Activated naive CD4-positive, alpha-beta T cell (primary cell): ENCODE results near the gene FOXD4L1.
"Not testable (repeated sequence)": the region's sequence is repeated elsewhere in the genome, so short reads cannot be mapped to it uniquely, and the experiment has no call there.

Source experiments
- DNase-seq, 4 experiments: peaks; one replicate each; lab custom pipeline; 2025; lab: John Stamatoyannopoulos, UW

Gene FOXD4L1

GRCh38 chr2:113524986-113525385 is 26.5 kb downstream of the FOXD4L1 start:
- not testable (repeated sequence) for DNase-seq

GRCh38 chr2:113527350-113528045 is 29.0 kb downstream of the FOXD4L1 start:
- DNase-seq: not testable (repeated sequence)

DNA sequence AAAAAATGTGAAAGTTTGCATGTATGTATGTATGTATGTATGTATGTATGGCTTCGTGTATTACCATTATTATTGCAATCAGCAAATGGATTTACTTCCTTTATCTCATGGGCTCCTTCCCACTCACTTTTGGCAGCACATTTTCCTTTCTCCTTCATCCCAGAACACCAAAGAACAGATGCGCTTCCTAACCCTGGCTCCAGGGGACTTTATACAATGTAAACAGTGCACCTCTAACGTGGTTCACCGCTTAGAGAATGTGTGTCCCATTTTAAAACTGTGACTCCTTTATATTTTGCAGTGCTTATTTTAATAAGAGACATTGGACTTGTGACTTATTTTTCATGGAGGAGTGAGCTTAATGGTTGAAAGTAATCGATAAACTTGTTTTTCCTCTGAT is 29.7 kb downstream of the FOXD4L1 start:
- not testable (repeated sequence) for DNase-seq

GRCh38 chr2:113528904-113529303 is 30.4 kb downstream of the FOXD4L1 start:
- not testable (repeated sequence) for DNase-seq

DNA sequence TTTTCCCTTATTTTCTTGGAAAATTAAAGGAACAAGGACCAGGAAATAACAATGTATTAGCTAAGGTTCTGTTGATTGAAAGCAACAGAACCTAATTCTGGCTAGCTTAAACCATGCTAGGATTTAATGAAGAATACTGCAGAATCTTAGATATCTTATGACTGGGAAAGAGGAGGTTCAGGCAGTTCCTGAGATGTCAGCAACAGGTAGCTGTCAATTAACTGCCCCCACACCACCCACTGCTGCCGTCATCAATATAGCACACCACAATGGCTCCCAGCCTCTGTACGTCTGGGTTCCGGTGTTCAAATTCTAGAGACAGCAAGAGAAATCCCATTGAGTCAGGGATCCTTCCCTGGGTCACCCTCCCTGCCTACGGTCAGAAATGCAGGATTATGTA is 34.5 kb downstream of the FOXD4L1 start:
- not testable (repeated sequence) for DNase-seq

DNA sequence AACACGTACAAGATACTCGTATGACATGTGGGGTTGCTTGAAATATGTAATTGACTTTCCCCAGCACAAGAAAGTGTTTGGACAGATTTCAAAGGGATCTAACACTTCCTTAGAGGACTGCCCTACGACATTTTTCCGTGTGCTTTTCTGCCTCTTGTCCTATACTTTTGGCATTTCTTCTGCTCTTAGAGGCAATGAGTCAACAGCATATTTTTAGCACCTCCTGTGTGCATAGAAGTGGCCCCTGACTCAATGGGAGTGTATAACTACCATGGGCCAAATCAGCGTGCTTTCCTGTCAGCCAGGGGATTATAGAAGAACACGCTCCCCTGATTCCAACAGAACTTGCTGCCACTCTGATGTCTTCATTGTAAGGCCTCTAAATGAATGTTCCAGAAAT is 38.1 kb downstream of the FOXD4L1 start:
- DNase-seq: not testable (repeated sequence)

GRCh38 chr2:113540834-113541203 is 42.4 kb downstream of the FOXD4L1 start:
- not testable (repeated sequence) for DNase-seq

DNA sequence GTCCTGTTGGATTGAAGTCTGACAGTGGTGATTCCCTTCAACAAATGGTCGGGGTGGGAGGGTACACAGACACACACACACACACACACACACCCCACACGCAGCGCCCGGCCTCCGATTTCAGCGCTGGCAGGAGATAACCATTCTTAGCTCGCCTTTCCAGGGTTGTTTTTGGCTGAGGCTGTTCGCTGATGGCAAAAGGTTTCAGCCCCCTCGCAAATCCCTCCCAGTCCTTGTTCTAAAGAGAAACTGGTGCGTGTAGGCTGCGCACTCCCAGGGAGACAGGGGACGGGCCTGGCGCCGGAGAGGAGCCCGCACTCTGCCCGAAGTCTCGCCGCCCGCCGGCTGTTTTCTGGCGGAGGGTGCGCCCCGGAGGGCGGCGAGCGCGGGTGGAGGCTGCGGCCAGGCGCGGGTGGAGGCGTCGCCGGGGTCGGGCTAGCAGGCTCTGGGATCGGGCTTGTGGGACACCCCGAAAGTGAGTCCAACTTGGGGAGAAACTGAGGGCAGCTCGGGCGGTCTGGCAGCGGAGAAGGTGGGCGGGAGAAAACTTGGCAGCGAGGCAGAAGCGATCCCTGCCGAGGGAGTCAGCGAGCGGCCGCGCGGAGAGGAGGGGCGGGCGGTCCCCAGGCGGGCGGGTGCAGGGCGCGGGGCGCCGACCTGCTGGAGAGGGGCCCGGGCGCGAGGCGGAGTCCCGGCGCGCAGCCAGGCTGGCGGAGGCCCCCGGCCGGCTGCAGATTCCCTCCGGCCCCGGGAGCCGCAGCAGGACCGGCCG is 42.9 kb downstream of the FOXD4L1 start:
- not testable (repeated sequence) for DNase-seq

DNA sequence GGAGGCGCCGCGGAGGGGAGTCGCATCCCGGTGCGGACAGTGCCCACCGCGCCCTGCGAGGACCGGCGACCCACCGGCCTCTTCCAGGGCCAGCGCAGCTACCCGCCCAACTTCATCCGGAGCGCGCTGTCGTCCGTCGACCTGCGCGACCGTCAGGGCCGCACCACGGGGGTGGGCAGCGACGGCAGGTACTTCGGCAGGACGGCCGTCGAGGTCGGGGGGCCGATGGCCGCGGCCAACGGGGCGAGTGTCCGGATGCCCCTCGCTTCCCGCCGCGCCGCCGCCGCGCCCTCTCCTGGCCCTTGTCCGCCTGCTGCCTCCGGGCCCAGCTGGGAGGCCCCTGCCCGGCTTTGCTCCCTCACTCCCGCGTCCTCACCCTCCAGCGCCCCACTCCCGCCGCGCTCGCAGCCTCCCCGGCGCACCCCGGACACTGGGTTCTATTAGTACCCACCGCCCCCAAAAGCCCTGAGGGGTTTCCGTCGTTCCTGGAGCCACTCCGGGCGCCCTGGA is 43.6 kb downstream of the FOXD4L1 start:
- not testable (repeated sequence) for DNase-seq

DNA sequence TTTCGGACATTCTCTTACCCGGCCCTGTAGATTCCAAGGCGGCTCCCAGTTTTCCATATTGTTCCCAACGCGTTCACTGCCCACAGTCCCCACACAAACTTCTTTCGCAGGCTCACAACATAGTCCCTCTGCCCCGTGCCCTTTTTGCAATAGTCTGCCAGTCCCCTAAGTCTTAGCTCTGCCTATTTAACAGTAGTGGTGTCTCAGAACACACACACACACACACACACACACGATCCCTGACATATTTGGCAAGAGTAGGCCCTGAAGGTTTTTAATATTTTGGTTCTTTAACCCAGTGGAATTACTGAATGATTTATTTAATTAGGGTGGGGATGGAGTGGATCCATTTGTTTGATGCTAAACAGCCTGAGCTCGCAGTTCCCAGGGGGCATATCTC is 44.1 kb downstream of the FOXD4L1 start:
- not testable (repeated sequence) for DNase-seq
